ENCODE measurements around the gene ELL. TPM values are rescaled to one million over a fixed set of nuclear protein-coding genes. Genes with fewer than 3 reads are reported as not detected.

Gene ELL
- total RNA-seq = 12.5 and 16.2 TPM in 2 replicates

DNA sequence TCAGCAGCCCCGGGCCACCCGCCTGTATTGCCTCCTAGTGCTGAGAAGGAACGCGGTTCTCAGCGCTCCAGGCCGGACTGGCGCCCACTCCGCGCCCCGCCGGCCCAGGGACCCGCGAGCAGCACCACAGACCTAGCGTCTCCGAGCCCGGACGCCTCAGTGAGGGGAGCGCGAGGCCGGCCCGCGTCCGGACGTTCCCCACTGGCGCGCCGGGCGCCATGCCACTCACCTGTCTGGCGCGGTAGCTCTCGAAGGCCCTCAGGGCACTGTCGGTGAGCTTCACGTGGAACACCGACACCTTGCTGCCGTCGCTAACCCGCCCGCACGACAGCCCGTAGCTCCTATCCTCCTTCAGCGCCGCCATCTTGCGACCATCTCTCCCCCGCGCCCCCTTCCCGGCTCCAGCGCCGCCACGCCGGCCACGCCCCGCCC, at the start of gene ELL:
ELL (minus strand) TSS at position 379 of the 432 bp plus-strand sequence; CDS start at position 364, 15 bp downstream.

GRCh38 chr19:18557411-18558201, 35.7 kb upstream of the ELL start, which contains the start of gene KXD1:
Gene KXD1, plus strand, starts transcription at chr19:18557870. Its CDS starts 4,187 bp downstream, at chr19:18562057.

DNA sequence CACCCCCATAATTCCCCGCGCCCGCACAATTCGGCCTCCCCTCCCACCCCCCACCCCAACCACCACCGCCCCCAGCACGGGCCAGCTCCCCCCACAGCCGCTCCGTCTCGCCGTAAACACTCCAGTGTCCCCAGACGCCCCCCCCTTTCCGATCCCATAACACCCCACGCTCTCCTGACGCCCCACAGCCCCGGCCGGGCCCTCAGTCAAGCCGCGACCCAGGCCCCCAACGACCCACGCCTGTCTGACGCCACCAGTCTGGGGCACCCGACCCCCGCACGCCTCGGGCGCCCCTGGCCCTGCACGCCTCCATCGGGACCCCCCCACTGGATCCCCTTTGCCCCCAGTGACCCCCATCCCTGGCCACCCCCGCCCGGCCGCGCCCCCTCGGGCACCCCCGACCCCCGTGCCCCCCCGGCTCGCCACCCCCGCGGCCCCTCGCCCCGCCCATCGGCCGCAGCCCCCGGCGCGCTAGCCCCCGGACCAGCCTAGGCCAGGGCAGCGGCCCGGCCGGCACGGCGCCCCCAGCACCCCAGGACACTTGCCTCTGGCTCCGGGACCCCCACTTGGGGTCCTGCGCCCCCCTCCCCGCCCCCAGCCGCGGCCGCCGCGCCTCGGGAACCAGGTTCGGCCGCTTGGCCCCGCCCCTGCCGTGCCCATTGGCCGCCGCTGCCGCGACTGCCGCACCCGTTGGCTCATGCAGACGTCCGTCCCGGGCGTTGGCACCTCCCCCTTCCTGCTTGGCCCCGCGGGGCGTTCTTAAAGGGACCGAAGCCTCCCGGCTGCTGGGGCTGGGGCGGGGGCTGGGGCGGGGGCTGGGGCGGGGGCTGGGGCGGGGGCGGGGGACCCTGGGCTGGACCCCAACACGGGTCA, 21.3 kb upstream of the ELL start, which contains the start of gene FKBP8:
FKBP8 (minus strand) TSS at position 633 of the 873 bp plus-strand sequence. CDS start 1,603 bp downstream, outside the sequence.

DNA sequence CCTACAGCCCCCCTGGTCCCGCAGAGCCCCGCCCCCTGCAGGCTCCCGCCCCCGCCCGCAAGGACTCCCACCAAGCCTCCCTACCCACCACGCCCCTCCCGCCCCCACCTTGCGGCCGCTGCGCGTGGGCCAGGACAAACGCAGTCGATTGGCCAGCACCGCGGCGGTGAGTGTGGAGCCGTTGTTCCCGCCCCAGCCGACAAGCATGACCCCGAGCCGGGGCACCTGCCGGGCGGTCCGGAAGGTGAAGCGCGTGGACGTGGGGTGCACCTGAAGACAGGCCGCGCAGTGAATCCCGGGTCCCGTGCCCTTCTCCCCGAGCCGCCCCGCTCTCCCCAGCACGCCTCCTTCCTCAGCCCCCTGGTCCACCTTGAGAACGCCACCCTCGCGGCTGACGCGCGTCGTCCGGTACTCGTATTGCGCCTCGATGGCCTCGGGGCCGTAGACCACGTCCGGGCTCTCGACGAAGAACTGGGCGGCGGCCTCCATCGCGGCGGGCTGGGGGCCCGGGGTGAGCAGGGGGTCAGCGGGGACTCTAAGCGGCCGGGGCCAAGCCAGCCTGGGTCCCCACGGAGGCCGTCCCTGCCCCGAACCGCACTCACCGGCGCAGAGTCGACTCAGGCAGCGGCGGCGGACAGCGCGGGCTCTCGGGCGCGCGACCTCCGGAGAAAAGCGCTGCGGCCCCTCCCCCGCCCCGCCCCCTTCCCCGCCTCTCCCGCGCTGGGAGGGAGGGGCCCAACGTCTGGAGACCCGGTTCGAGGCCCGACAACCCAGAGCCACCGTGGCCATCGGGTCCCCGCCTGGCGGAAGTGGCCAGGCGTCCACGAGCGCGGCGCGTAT, 84.2 kb downstream of the ELL start, which contains the start of gene ISYNA1:
ISYNA1 (minus strand) TSS at position 643 of the 840 bp plus-strand sequence; CDS start at position 489, 154 bp downstream.

GRCh38 chr19:18419195-18419698, 102.6 kb downstream of the ELL start, which contains the start of gene SSBP4:
Gene SSBP4, plus strand, starts transcription at chr19:18419398. Its CDS starts 251 bp downstream, at chr19:18419649.

GRCh38 chr19:18397242-18398202, 124.3 kb downstream of the ELL start, which contains the start of gene LRRC25:
Gene LRRC25, minus strand, starts transcription at chr19:18397622. Its CDS starts 659 bp downstream, at chr19:18396963.

Other genes with a start within 250 kb of the ELL start
- not detected in 2 replicates for gene IQCN, start 247.6 kb downstream of the ELL start, total RNA-seq
- 117 and 146 TPM in 2 replicates for gene JUND, start 240.4 kb downstream of the ELL start, total RNA-seq
- gene LSM4, start 199.0 kb downstream of the ELL start, total RNA-seq = 484 and 512 TPM in 2 replicates
- gene PGPEP1, start 181.5 kb downstream of the ELL start, total RNA-seq = 1.3 and 3.0 TPM in 2 replicates
- gene GDF15, start 135.9 kb downstream of the ELL start, total RNA-seq = 19.5 and 29.4 TPM in 2 replicates
- not detected in 2 replicates for gene LRRC25, start 124.4 kb downstream of the ELL start, total RNA-seq
- gene SSBP4, start 102.7 kb downstream of the ELL start, total RNA-seq = 58.3 and 63.1 TPM in 2 replicates
- 26.8 and 44.0 TPM in 2 replicates for gene ISYNA1, start 83.9 kb downstream of the ELL start, total RNA-seq
- gene FKBP8, start 21.5 kb upstream of the ELL start, total RNA-seq = 364 and 413 TPM in 2 replicates
- 105 and 162 TPM in 2 replicates for gene KXD1, start 35.8 kb upstream of the ELL start, total RNA-seq
- gene UBA52, start 49.8 kb upstream of the ELL start, total RNA-seq = 1,269 and 1,304 TPM in 2 replicates
- gene REX1BD, start 66.7 kb upstream of the ELL start, total RNA-seq = 143 and 194 TPM in 2 replicates
- 1.2 and 2.4 TPM in 2 replicates for gene CRLF1, start 84.7 kb upstream of the ELL start, total RNA-seq
- gene TMEM59L, start 90.8 kb upstream of the ELL start, total RNA-seq = not detected in 2 replicates
- 5.3 and 10.3 TPM in 2 replicates for gene KLHL26, start 115.0 kb upstream of the ELL start, total RNA-seq
- gene CRTC1, start 161.6 kb upstream of the ELL start, total RNA-seq = 2.1 and 3.2 TPM in 2 replicates

All from airway epithelial cell (primary cell).